ENCODE measurements around the gene SCD.
A peak's percentile ranks its signal among the peaks of the same experiment; 100 is the strongest.

Gene SCD

DNA sequence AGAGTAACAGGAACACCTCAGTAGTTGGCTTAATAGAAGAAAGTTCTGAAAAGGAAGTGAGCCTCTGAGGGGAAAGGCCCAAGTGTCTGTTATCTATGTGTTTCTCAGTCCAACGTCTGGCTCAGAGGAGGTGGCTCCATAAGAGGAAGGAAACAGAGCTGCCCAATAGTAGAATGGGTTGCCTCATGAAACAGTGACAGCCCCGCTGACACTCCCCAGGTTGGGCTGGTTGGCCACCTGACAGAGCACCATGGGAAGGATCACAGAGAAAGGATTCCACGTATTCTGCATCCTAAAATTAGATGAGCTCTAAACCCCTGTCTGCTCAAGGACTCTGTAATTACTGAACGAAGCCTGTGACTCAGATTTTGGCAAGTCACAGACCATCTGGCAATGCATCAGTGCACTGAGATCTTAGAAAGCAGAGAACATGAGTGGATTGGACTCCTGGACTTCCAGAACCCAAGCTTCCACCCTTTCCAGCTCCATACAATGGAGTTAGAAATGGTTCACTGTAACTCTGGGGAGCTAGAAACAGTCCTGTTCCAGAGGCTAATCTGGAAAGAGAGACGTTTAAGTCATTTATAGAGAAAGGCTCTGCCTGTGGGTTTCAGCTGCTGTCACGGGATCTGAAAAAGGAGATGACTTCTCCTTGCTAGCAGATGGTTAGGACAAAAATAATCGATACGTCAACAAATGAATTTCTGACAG lies 19.9 kb upstream of the SCD start:
- Histone ChIP-seq H3K36me3 (replicated peaks; ENCODE audit: low read depth, low read length) (no peaks in the 10 kb centered on the region), H3K27ac (ENCODE audit: low read length) (peak overlapping the region; percentile 97), H3K9ac (ENCODE audit: low read length) (peak overlapping the region; percentile 73), H3K4me1 (ENCODE audit: low read length) (peaks cover 28% of the 10 kb centered on the region), H4K20me1 (ENCODE audit: insufficient read depth, low read length) (no peaks in the 10 kb centered on the region), H2AFZ (ENCODE audit: low read depth, low read length) (no peak overlapping the region), H3K27me3 (ENCODE audit: low read depth, low read length) (no peaks in the 10 kb centered on the region), H3K4me2 (ENCODE audit: low read length) (peak overlapping the region; percentile 95), H3K4me3 (ENCODE audit: low read length) (peak overlapping the region; percentile 73), H3K9me3 (ENCODE audit: insufficient read depth, low read length) (no peaks in the 10 kb centered on the region), H3K79me2 (ENCODE audit: low read length) (no peaks in the 10 kb centered on the region)
- TF ChIP-seq, protein P1, sequence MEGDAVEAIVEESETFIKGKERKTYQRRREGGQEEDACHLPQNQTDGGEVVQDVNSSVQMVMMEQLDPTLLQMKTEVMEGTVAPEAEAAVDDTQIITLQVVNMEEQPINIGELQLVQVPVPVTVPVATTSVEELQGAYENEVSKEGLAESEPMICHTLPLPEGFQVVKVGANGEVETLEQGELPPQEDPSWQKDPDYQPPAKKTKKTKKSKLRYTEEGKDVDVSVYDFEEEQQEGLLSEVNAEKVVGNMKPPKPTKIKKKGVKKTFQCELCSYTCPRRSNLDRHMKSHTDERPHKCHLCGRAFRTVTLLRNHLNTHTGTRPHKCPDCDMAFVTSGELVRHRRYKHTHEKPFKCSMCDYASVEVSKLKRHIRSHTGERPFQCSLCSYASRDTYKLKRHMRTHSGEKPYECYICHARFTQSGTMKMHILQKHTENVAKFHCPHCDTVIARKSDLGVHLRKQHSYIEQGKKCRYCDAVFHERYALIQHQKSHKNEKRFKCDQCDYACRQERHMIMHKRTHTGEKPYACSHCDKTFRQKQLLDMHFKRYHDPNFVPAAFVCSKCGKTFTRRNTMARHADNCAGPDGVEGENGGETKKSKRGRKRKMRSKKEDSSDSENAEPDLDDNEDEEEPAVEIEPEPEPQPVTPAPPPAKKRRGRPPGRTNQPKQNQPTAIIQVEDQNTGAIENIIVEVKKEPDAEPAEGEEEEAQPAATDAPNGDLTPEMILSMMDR (IDR thresholded peaks at IDR 0.05; ENCODE audit: low read depth, low read length): no peak
- no peak for TF ChIP-seq EZH2phosphoT487 (IDR thresholded peaks at IDR 0.05; ENCODE audit: low read depth)

DNA sequence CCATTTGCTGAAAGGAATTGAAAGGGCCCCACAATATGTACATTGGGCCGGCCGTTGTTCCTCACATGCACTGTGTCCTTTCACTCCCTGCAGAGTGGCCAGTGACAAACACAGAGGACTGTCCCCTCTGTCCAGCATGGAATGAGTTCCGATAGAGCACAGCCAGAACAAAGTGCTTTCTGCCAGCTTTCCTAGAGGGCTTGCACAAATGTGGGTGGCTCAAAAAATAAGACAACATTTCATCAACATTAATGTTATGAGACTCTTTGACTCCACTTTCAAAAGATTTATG lies 19.4 kb upstream of the SCD start:
- H3K27ac ChIP-seq (ENCODE audit: low read length): peak overlapping the region; percentile 97
- H3K27me3 ChIP-seq (ENCODE audit: low read depth, low read length): no peaks in the 10 kb centered on the region
- no peak overlapping the region for H2AFZ ChIP-seq (ENCODE audit: low read depth, low read length)
- H4K20me1 ChIP-seq (ENCODE audit: insufficient read depth, low read length): no peaks in the 10 kb centered on the region
- H3K4me2 ChIP-seq (ENCODE audit: low read length): peak overlapping the region; percentile 95
- H3K79me2 ChIP-seq (ENCODE audit: low read length): no peaks in the 10 kb centered on the region
- H3K4me1 ChIP-seq (ENCODE audit: low read length): peaks cover 28% of the 10 kb centered on the region
- H3K9ac ChIP-seq (ENCODE audit: low read length): peak overlapping the region; percentile 73
- TF ChIP-seq, protein P1 (IDR thresholded peaks at IDR 0.05; ENCODE audit: low read depth, low read length): no peak
- no peak for TF ChIP-seq EZH2phosphoT487 (IDR thresholded peaks at IDR 0.05; ENCODE audit: low read depth)
- no peaks in the 10 kb centered on the region for H3K36me3 ChIP-seq (replicated peaks; ENCODE audit: low read depth, low read length)
- peak overlapping the region; percentile 73 for H3K4me3 ChIP-seq (ENCODE audit: low read length)
- H3K9me3 ChIP-seq (ENCODE audit: insufficient read depth, low read length): no peaks in the 10 kb centered on the region

DNA sequence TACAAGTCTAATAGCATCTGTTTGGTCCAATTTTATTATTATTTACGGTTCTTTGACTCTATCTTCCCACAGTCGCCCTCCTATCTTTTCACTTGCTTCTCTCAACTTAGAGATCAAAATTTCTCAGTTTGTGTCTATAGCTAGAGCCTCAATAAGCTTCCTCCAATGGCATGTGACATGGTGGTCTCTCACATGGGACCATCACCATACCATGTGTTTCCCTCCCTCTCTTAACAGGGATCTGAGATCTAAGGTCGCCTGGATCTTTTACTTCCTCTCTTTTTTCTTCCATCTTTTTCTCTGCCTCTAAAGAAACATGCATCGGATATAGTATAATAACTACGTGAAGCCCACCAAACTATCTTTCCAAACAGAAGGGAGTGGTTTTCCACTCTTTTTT lies 18.8 kb upstream of the SCD start:
- Histone ChIP-seq H3K36me3 (replicated peaks; ENCODE audit: low read depth, low read length) (no peaks in the 10 kb centered on the region), H4K20me1 (ENCODE audit: insufficient read depth, low read length) (no peaks in the 10 kb centered on the region), H3K27ac (ENCODE audit: low read length) (peak overlapping the region; percentile 97), H3K79me2 (ENCODE audit: low read length) (no peaks in the 10 kb centered on the region), H3K9me3 (ENCODE audit: insufficient read depth, low read length) (no peaks in the 10 kb centered on the region), H2AFZ (ENCODE audit: low read depth, low read length) (no peak overlapping the region), H3K9ac (ENCODE audit: low read length) (peak overlapping the region; percentile 73; the same call in 1 of the 2 replicates), H3K4me3 (ENCODE audit: low read length) (no peak overlapping the region; the same call in 1 of the 2 replicates), H3K27me3 (ENCODE audit: low read depth, low read length) (no peaks in the 10 kb centered on the region), H3K4me2 (ENCODE audit: low read length) (peak overlapping the region; percentile 95), H3K4me1 (ENCODE audit: low read length) (peaks cover 28% of the 10 kb centered on the region)
- TF ChIP-seq, protein P1 (IDR thresholded peaks at IDR 0.05; ENCODE audit: low read depth, low read length): no peak
- no peak for TF ChIP-seq EZH2phosphoT487 (IDR thresholded peaks at IDR 0.05; ENCODE audit: low read depth)

DNA sequence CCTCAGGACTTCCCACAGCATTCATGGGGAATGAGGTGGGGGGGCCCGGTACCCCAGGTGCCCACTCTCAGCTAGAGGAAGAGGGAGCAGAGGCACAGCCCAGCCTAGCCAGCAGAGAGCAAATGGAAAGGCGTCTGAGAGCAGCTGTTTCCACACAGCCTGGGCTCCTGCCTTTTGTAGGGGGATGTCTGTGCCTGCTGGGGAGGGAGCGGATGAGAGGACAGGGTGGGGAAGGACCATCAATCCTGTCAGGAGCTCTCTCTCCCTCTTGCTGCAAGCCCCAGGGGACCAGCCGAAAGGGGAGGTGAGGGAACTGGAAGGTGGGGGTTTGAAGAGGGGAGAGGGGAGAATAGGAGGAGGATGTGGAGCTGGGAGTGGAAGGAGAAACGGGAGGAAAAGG lies 17.0 kb upstream of the SCD start, which contains the start of gene PKD2L1:
TSS of gene PKD2L1 (minus strand) at position 150 of the 400 bp plus-strand sequence. CDS start at position 25, 125 bp downstream.
- TF ChIP-seq, protein P1 (IDR thresholded peaks at IDR 0.05; ENCODE audit: low read depth, low read length): no peak
- TF ChIP-seq EZH2phosphoT487 (IDR thresholded peaks at IDR 0.05; ENCODE audit: low read depth): no peak
- no peaks in the 10 kb centered on the region for H3K9me3 ChIP-seq (ENCODE audit: insufficient read depth, low read length)
- H3K4me1 ChIP-seq (ENCODE audit: low read length): peaks cover 28% of the 10 kb centered on the region
- H3K27me3 ChIP-seq (ENCODE audit: low read depth, low read length): no peaks in the 10 kb centered on the region
- no peaks in the 10 kb centered on the region for H4K20me1 ChIP-seq (ENCODE audit: insufficient read depth, low read length)
- no peak within 1 kb of the TSS for H3K4me3 ChIP-seq (ENCODE audit: low read length)
- H3K27ac ChIP-seq (ENCODE audit: low read length): no peak within 1 kb of the TSS
- H3K36me3 ChIP-seq (replicated peaks; ENCODE audit: low read depth, low read length): no peaks in the 10 kb centered on the region
- H3K79me2 ChIP-seq (ENCODE audit: low read length): no peaks in the 10 kb centered on the region
- no peak within 1 kb of the TSS for H2AFZ ChIP-seq (ENCODE audit: low read depth, low read length)
- no peak within 1 kb of the TSS for H3K9ac ChIP-seq (ENCODE audit: low read length)
- no peak within 1 kb of the TSS for H3K4me2 ChIP-seq (ENCODE audit: low read length)
